Measurements from ENCODE around the gene ITFG1. TPM values are rescaled to one million over a fixed set of nuclear protein-coding genes. Genes with fewer than 3 reads are reported as not detected.
"Not testable (repeated sequence)": the region's sequence is repeated elsewhere in the genome, so short reads cannot be mapped to it uniquely, and the experiment has no call there.

Gene ITFG1
- total RNA-seq, 1 donor = 79.0 TPM

DNA sequence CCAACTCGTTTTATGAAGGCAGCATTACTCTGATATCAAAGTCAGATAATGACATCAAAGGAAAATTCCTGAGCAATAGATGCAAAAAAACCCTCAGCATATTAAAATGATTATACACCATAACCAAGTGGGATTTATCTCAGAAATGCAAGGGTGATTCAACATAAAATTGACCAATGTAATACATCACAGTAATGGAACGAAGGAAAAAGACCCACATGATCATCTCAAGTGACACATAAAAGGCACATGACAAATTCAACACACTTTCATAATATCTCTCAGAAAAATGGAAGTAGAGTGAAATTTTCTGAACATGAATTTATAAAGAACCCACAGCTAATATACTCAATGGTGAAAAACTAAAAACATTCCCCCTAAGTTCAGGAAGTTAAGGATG is 118.8 kb downstream of the ITFG1 start:
- H3K4me3 ChIP-seq (ENCODE audit: low read depth, low read length) = no peak overlapping the region
- DNase-seq (ENCODE audit: low read depth) = no peak
- TF ChIP-seq, protein P1, sequence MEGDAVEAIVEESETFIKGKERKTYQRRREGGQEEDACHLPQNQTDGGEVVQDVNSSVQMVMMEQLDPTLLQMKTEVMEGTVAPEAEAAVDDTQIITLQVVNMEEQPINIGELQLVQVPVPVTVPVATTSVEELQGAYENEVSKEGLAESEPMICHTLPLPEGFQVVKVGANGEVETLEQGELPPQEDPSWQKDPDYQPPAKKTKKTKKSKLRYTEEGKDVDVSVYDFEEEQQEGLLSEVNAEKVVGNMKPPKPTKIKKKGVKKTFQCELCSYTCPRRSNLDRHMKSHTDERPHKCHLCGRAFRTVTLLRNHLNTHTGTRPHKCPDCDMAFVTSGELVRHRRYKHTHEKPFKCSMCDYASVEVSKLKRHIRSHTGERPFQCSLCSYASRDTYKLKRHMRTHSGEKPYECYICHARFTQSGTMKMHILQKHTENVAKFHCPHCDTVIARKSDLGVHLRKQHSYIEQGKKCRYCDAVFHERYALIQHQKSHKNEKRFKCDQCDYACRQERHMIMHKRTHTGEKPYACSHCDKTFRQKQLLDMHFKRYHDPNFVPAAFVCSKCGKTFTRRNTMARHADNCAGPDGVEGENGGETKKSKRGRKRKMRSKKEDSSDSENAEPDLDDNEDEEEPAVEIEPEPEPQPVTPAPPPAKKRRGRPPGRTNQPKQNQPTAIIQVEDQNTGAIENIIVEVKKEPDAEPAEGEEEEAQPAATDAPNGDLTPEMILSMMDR (IDR thresholded peaks at IDR 0.05; ENCODE audit: insufficient read depth, low read depth, low read length) = no peak

DNA sequence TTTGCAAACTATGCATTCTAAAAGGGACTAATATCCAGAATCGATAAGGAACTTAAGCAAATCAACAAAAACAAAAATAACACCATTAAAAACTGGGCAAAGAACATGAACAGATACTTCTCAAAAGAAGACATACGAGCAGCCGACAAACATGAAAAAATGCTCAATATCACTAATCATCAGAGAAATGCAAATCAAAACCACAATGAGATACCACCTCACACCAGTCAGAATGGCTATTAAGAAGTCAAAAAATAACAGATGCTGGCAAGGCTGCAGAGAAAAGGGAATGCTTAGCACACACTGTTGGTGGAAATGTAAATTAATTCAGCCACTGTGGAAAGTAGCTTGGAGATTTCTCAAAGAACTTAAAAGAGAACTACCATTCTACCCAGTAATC is 130.3 kb downstream of the ITFG1 start:
- H3K4me3 ChIP-seq (ENCODE audit: low read depth, low read length); DNase-seq (ENCODE audit: low read depth): not testable (repeated sequence)

DNA sequence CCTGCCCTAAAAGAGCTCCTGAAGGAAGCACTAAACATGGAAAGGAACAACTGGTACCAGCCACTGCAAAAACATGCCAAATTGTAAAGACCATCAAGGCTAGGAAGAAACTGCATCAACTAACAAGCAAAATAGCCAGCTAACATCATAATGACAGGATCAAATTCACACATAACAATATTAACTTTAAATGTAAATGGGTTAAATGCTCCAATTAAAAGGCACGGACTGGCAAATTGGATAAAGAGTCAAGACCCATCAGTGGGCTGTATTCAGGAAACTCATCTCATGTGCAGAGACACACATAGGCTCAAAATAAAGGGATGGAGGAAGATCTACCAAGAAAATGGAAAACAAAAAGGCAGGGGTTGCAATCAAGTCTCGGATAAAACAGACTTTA is 136.6 kb downstream of the ITFG1 start:
- not testable (repeated sequence) for DNase-seq (ENCODE audit: low read depth); H3K4me3 ChIP-seq (ENCODE audit: low read depth, low read length)

DNA sequence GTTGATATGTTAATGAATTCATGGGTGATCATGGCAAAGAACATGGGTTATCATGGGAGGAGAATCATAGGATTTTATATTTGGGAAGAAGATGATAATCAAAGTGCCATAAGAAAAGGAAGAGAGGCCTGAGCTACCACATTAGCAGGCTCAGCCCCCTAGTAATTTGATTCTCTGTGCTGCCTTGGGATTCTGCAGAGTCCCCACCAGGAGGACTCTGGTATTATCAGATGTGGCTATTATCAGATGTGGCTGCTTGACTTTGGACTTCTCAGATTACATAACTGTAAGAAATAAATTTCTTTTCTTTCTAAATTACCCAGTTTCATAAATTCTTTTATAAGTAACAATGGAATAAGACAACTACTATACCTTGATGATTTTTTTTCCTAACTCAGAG is 137.6 kb downstream of the ITFG1 start:
- TF ChIP-seq, protein P1 (IDR thresholded peaks at IDR 0.05; ENCODE audit: insufficient read depth, low read depth, low read length) = peak; percentile 9

DNA sequence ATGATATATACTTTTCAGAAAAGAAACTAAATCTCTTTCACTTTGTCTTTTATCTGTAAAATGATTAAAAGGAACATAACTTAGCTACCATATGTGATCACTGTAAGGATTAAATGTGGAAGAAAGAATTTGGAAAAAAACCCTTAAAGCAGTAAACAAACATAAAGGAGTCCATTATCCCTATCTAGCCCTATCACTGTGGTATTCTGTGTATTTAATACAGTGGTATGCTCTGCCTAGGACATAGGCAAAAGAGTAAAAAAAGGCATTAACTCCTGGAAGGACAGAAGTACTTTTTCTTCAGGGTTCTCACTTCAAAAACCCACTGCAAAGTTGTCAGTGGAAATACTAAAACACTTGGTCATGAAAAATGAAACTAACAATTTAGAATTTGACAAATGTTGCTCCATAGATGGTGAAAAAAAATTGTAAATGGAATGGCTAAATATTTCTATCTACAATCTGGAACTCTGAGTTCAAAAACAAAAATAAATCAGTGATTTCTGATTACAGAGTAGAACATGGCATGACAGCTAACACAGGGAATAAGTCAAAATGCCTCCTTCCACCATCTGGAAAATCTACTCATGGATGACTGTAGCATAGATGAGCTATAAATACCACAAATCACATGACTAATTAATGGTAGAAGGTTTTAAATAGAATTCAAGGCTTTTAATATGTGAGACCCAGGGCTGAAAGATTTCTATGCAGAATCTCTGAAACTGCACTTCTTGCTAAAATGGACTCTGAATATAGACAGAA is 140.1 kb downstream of the ITFG1 start:
- H3K4me3 ChIP-seq (ENCODE audit: low read depth, low read length) = no peak overlapping the region
- DNase-seq (ENCODE audit: low read depth) = peak; percentile 53
- TF ChIP-seq, protein P1 (IDR thresholded peaks at IDR 0.05; ENCODE audit: insufficient read depth, low read depth, low read length) = no peak

More for the DNA sequence above, 137.6 kb downstream of the ITFG1 start:
- DNase-seq (ENCODE audit: low read depth) = no peak
- no peak overlapping the region for H3K4me3 ChIP-seq (ENCODE audit: low read depth, low read length)

DNA sequence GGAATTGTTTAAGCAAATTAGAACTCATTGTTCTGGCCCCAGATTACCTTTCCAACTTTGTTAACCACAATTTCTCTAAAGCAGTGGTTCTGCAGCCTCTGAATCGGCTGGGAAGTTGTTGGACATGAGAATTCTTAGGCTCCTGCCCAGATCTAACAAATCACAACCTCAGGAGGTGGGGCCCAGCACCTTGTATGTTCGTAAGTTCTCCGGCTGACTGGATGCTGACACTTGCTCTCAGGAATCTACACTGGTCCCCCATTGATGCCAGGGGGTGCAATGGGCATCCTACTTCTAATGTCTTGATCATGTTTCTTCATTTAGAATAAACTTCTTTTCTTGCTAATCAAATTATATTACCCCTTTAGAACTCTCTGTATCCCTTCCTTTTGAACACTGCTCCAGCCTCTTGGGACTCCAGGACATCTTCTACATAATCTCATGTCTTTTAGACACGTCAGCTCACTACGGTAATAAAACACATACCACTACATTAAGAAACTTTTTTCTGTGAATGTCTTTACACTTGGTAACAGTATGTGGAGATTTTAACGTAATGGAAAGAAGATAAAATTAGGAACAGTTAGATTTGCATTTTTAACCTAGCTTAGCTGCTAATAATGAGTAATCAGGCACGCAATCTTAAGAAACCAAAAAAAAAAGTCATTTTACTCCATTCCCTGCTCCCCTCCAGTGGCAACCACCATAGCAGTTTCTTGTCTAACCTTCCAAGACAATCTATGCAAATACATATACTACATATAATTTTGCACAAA is 143.2 kb downstream of the ITFG1 start:
- no peak overlapping the region for H3K4me3 ChIP-seq (ENCODE audit: low read depth, low read length)
- TF ChIP-seq, protein P1 (IDR thresholded peaks at IDR 0.05; ENCODE audit: insufficient read depth, low read depth, low read length) = no peak
- DNase-seq (ENCODE audit: low read depth) = no peak

DNA sequence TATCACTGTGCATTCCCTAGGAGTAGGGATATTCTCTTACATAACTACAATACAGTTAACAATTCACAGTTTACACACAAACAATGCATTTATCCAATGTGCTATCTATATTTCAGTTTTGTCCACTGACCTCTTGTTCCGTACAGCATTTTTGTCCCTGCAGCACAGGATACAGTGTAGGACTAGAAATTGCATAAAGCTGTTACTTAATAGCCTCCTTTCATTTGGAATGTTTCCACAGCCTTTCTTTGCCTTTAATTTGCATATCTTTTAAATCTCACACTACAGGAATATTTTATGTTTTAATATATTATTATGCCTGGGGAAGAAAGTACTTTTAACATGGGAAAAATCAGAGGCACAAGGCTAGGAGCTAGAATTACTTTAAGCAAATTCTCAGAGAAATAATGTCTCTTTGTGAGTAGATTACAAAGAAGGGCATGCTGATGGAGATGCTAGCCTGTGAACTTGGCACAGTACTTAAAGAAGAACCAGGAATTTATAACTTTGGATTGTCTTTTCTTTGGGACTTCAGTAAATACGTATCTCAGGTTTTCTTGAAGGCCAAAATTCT is 144.3 kb downstream of the ITFG1 start:
- TF ChIP-seq, protein P1 (IDR thresholded peaks at IDR 0.05; ENCODE audit: insufficient read depth, low read depth, low read length) = no peak
- no peak overlapping the region for H3K4me3 ChIP-seq (ENCODE audit: low read depth, low read length)
- no peak for DNase-seq (ENCODE audit: low read depth)
